OCI-LY1 (cell line): ENCODE data around the gene INTS12.

Experiments used
- H2AFZ ChIP-seq: fragments of 200-600 bp; sonication (generic), shearing (Covaris generic); 2 replicates; pipeline ENCODE4 v1.6.0; 2014; ENCODE audit warnings: antibody characterized with exemption, mild to moderate bottlenecking, low read length
- H3F3A ChIP-seq: fragments of 200-600 bp; sonication (generic), shearing (Covaris generic); 2 replicates; pipeline ENCODE4 v1.6.0; 2014; ENCODE audit warnings: mild to moderate bottlenecking, antibody characterized with exemption, low read length, moderate library complexity; ENCODE audit not compliant: insufficient read depth
- H3K27ac ChIP-seq: fragments of 200-600 bp; sonication (generic); 2 replicates; pipeline ENCODE4 v1.5.1; 2014; ENCODE audit warnings: low read length, mixed run types, mild to moderate bottlenecking, low read depth; ENCODE audit not compliant: poor library complexity, severe bottlenecking
- H3K27me3 ChIP-seq: fragments of 200-600 bp; sonication (generic); 2 replicates; pipeline ENCODE4 v1.6.0; 2014; ENCODE audit warnings: antibody characterized with exemption, mild to moderate bottlenecking, low read length, moderate library complexity; ENCODE audit not compliant: insufficient read depth
- H3K36me3 ChIP-seq: fragments of 200-600 bp; sonication (generic); 2 replicates; pipeline ENCODE4 v1.6.1; 2014; ENCODE audit warnings: mild to moderate bottlenecking, antibody characterized with exemption, low read length, moderate library complexity, mixed read lengths; ENCODE audit not compliant: insufficient read depth
- H3K4me1 ChIP-seq: fragments of 200-600 bp; sonication (generic); 2 replicates; pipeline ENCODE4 v1.5.1; 2014; ENCODE audit warnings: mild to moderate bottlenecking, low read length, moderate library complexity; ENCODE audit not compliant: insufficient read depth, severe bottlenecking
- H3K4me2 ChIP-seq: fragments of 200-600 bp; sonication (generic), shearing (Covaris generic); 2 replicates; pipeline ENCODE4 v1.6.1; 2014; ENCODE audit warnings: low read length
- H3K4me3 ChIP-seq: fragments of 200-600 bp; sonication (generic); 2 replicates; pipeline ENCODE4 v1.5.1; 2014; ENCODE audit warnings: low read length, low read depth, mild to moderate bottlenecking, mixed read lengths; ENCODE audit not compliant: poor library complexity, severe bottlenecking
- H3K79me2 ChIP-seq: fragments of 200-600 bp; shearing (Covaris generic); 2 replicates; pipeline ENCODE4 v1.6.1; 2016; ENCODE audit warnings: mixed run types, low read length, mixed read lengths; ENCODE audit not compliant: insufficient read depth
- H3K9ac ChIP-seq: fragments of 200-600 bp; sonication (generic), shearing (Covaris generic); 2 replicates; pipeline ENCODE4 v1.6.1; 2014; ENCODE audit warnings: mild to moderate bottlenecking, low read length, mixed read lengths
- H3K9me2 ChIP-seq: fragments of 200-600 bp; sonication (generic), shearing (Covaris generic); 2 replicates; pipeline ENCODE4 v1.6.1; 2014; ENCODE audit warnings: low read depth, mild to moderate bottlenecking, low read length, mixed read lengths
- H3K9me3 ChIP-seq: fragments of 200-600 bp; shearing (Covaris generic); 2 replicates; pipeline ENCODE4 v1.6.1; 2014; ENCODE audit warnings: low read length, mixed read lengths
- H4K20me1 ChIP-seq: fragments of 200-600 bp; sonication (generic), shearing (Covaris generic); 2 replicates; pipeline ENCODE4 v1.6.0; 2016; ENCODE audit warnings: mild to moderate bottlenecking, low read length; ENCODE audit not compliant: insufficient read depth
- CTCF ChIP-seq: fragments of 200-600 bp; sonication (generic), shearing (Covaris generic); IDR thresholded peaks from 2 replicates; pipeline ENCODE4 v1.5.1; 2017; ENCODE audit warnings: mild to moderate bottlenecking, antibody characterized with exemption, low read length, moderate library complexity, mixed read lengths
- EZH2 ChIP-seq: fragments of 200-600 bp; sonication (generic), shearing (Covaris generic); IDR thresholded peaks from 2 replicates; pipeline ENCODE4 v1.8.0; 2017; ENCODE audit warnings: borderline replicate concordance, mixed run types, mild to moderate bottlenecking, antibody characterized with exemption, low read length, moderate library complexity, mixed read lengths

Gene INTS12

GRCh38 chr4:105659190-105659589 is 49.3 kb downstream of the INTS12 start:
- H3K27ac ChIP-seq, result no peak overlapping the region
- TF ChIP-seq CTCF (no peak), EZH2 (no peak)
- H3K4me1 ChIP-seq, result no peaks in the 10 kb centered on the region
- no peaks in the 10 kb centered on the region for H3K27me3 ChIP-seq
- H3K9me3 ChIP-seq, result no peaks in the 10 kb centered on the region
- no peak overlapping the region for H3K4me2 ChIP-seq
- H3K36me3 ChIP-seq, result no peaks in the 10 kb centered on the region
- H3K4me3 ChIP-seq, result no peak overlapping the region
- H3K9ac ChIP-seq, result no peak overlapping the region
- no peaks in the 10 kb centered on the region for H3F3A ChIP-seq
- H3K79me2 ChIP-seq, result no peaks in the 10 kb centered on the region
- H4K20me1 ChIP-seq, result no peaks in the 10 kb centered on the region
- no peaks in the 10 kb centered on the region for H3K9me2 ChIP-seq
- no peak overlapping the region for H2AFZ ChIP-seq

- no peaks in the 10 kb centered on the region for H3K9me3 ChIP-seq
- no peak for TF ChIP-seq EZH2
- no peak for TF ChIP-seq CTCF
- H4K20me1 ChIP-seq, result no peaks in the 10 kb centered on the region
- no peaks in the 10 kb centered on the region for H3K36me3 ChIP-seq
- no peak overlapping the region for H3K4me2 ChIP-seq
- H3K27me3 ChIP-seq, result no peaks in the 10 kb centered on the region
- H3K4me3 ChIP-seq, result no peak overlapping the region
- H3K9ac ChIP-seq, result no peak overlapping the region
- H3K9me2 ChIP-seq, result no peaks in the 10 kb centered on the region
- H3K27ac ChIP-seq, result no peak overlapping the region
- no peak overlapping the region for H2AFZ ChIP-seq
- no peaks in the 10 kb centered on the region for H3K4me1 ChIP-seq
- H3K79me2 ChIP-seq, result no peaks in the 10 kb centered on the region
- no peaks in the 10 kb centered on the region for H3F3A ChIP-seq
These were observed 51.2 kb downstream of the INTS12 start for GRCh38 chr4:105657117-105657765.

- Histone ChIP-seq H2AFZ (no peak overlapping the region), H3K79me2 (no peaks in the 10 kb centered on the region), H3F3A (no peaks in the 10 kb centered on the region), H3K27ac (no peak overlapping the region), H3K9me2 (no peaks in the 10 kb centered on the region), H3K4me3 (no peak overlapping the region), H3K36me3 (no peaks in the 10 kb centered on the region), H3K9me3 (no peaks in the 10 kb centered on the region), H3K4me1 (no peaks in the 10 kb centered on the region), H3K4me2 (no peak overlapping the region), H3K27me3 (no peaks in the 10 kb centered on the region), H4K20me1 (no peaks in the 10 kb centered on the region), H3K9ac (no peak overlapping the region)
- TF ChIP-seq EZH2 (no peak), CTCF (no peak)
These were observed 56.1 kb downstream of the INTS12 start for GRCh38 chr4:105652286-105652888.
